ENCODE measurements around the gene KASH5.

DNA sequence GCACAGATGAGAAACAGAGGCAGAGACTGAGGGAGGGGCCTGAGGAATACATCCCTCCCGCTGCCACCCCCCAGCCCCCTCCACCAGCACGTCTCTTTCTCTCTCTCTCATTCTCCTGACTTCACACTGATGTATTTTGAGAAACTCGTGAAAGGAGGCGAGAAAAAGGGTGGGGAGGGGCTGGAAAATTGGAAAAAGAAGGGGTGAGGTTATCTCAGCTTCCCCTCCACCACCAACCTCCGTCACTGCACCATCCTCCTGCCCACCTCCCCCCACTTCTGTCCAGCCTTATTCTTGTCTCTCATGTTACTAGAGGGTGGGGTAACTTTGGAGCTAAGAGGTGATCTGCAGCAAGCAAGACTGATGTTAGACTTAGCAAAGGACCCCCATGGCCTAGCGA lies 51.8 kb downstream of the KASH5 start:
- TF ChIP-seq ZNF121 (CRISPR knock-in tag; IDR thresholded peaks at IDR 0.05) (no peak), FOXJ3 (CRISPR knock-in tag; IDR thresholded peaks at IDR 0.05; ENCODE audit: borderline replicate concordance) (no peak), ELF4 (CRISPR knock-in tag; IDR thresholded peaks at IDR 0.05; ENCODE audit: low read depth) (no peak), GRHL2 (CRISPR knock-in tag; IDR thresholded peaks at IDR 0.05; ENCODE audit: insufficient replicate concordance, severe bottlenecking) (no peak), TEAD1 (CRISPR knock-in tag; IDR thresholded peaks at IDR 0.05) (no peak), TEAD4 (CRISPR knock-in tag; IDR thresholded peaks at IDR 0.05) (no peak)
- TF ChIP-seq, protein P1, sequence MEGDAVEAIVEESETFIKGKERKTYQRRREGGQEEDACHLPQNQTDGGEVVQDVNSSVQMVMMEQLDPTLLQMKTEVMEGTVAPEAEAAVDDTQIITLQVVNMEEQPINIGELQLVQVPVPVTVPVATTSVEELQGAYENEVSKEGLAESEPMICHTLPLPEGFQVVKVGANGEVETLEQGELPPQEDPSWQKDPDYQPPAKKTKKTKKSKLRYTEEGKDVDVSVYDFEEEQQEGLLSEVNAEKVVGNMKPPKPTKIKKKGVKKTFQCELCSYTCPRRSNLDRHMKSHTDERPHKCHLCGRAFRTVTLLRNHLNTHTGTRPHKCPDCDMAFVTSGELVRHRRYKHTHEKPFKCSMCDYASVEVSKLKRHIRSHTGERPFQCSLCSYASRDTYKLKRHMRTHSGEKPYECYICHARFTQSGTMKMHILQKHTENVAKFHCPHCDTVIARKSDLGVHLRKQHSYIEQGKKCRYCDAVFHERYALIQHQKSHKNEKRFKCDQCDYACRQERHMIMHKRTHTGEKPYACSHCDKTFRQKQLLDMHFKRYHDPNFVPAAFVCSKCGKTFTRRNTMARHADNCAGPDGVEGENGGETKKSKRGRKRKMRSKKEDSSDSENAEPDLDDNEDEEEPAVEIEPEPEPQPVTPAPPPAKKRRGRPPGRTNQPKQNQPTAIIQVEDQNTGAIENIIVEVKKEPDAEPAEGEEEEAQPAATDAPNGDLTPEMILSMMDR (IDR thresholded peaks at IDR 0.05): no peak
- TF ChIP-seq, protein P2, sequence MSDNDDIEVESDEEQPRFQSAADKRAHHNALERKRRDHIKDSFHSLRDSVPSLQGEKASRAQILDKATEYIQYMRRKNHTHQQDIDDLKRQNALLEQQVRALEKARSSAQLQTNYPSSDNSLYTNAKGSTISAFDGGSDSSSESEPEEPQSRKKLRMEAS (CRISPR knock-in tag; IDR thresholded peaks at IDR 0.05): no peak
- TF ChIP-seq, protein P3, sequence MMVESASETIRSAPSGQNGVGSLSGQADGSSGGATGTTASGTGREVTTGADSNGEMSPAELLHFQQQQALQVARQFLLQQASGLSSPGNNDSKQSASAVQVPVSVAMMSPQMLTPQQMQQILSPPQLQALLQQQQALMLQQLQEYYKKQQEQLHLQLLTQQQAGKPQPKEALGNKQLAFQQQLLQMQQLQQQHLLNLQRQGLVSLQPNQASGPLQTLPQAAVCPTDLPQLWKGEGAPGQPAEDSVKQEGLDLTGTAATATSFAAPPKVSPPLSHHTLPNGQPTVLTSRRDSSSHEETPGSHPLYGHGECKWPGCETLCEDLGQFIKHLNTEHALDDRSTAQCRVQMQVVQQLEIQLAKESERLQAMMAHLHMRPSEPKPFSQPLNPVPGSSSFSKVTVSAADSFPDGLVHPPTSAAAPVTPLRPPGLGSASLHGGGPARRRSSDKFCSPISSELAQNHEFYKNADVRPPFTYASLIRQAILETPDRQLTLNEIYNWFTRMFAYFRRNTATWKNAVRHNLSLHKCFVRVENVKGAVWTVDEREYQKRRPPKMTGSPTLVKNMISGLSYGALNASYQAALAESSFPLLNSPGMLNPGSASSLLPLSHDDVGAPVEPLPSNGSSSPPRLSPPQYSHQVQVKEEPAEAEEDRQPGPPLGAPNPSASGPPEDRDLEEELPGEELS (CRISPR knock-in tag; IDR thresholded peaks at IDR 0.05): no peak
- TF ChIP-seq, protein P4, sequence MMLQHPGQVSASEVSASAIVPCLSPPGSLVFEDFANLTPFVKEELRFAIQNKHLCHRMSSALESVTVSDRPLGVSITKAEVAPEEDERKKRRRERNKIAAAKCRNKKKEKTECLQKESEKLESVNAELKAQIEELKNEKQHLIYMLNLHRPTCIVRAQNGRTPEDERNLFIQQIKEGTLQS (CRISPR knock-in tag; conservative IDR thresholded peaks at IDR 0.05): no peak
- TF ChIP-seq, protein P5, sequence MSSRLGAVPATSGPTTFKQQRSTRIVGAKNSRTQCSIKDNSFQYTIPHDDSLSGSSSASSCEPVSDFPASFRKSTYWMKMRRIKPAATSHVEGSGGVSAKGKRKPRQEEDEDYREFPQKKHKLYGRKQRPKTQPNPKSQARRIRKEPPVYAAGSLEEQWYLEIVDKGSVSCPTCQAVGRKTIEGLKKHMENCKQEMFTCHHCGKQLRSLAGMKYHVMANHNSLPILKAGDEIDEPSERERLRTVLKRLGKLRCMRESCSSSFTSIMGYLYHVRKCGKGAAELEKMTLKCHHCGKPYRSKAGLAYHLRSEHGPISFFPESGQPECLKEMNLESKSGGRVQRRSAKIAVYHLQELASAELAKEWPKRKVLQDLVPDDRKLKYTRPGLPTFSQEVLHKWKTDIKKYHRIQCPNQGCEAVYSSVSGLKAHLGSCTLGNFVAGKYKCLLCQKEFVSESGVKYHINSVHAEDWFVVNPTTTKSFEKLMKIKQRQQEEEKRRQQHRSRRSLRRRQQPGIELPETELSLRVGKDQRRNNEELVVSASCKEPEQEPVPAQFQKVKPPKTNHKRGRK (CRISPR knock-in tag; IDR thresholded peaks at IDR 0.05; ENCODE audit: borderline replicate concordance): no peak
- TF ChIP-seq, protein P6, sequence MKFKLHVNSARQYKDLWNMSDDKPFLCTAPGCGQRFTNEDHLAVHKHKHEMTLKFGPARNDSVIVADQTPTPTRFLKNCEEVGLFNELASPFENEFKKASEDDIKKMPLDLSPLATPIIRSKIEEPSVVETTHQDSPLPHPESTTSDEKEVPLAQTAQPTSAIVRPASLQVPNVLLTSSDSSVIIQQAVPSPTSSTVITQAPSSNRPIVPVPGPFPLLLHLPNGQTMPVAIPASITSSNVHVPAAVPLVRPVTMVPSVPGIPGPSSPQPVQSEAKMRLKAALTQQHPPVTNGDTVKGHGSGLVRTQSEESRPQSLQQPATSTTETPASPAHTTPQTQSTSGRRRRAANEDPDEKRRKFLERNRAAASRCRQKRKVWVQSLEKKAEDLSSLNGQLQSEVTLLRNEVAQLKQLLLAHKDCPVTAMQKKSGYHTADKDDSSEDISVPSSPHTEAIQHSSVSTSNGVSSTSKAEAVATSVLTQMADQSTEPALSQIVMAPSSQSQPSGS (CRISPR knock-in tag; IDR thresholded peaks at IDR 0.05; ENCODE audit: borderline replicate concordance, low read depth): no peak
